ENCODE data around the gene INPP5D. TPM values are rescaled to one million over a fixed set of nuclear protein-coding genes. Genes with fewer than 3 reads are reported as not detected.

Gene INPP5D
- total and polyA plus RNA-seq, 7 donors = 1.2 to 4.2 (median 2.8) TPM

GRCh38 chr2:233163486-233164103 lies 103.5 kb downstream of the INPP5D start:
- H3K4me1 ChIP-seq = no peaks in the 10 kb centered on the region
- intact Hi-C loops (cut with DNase I) = no loop called here
- no peaks in the 10 kb centered on the region for H3K36me3 ChIP-seq (ENCODE audit: insufficient read depth in 1 of 2, low read depth in 1 of 2)
- peaks cover 0 to under 1% (median 0%) of the 10 kb centered on the region in 3 donors for H3K27me3 ChIP-seq (ENCODE audit: insufficient read depth in 3 of 3, low read length in 2 of 3)
- ATAC-seq = no peak
- no peak overlapping the region for H3K4me3 ChIP-seq
- WGBS, 3 donors = 62 to 64% (median 62%) methylated on average over 18 of the region's 18 CpGs
- TF ChIP-seq, protein P1, sequence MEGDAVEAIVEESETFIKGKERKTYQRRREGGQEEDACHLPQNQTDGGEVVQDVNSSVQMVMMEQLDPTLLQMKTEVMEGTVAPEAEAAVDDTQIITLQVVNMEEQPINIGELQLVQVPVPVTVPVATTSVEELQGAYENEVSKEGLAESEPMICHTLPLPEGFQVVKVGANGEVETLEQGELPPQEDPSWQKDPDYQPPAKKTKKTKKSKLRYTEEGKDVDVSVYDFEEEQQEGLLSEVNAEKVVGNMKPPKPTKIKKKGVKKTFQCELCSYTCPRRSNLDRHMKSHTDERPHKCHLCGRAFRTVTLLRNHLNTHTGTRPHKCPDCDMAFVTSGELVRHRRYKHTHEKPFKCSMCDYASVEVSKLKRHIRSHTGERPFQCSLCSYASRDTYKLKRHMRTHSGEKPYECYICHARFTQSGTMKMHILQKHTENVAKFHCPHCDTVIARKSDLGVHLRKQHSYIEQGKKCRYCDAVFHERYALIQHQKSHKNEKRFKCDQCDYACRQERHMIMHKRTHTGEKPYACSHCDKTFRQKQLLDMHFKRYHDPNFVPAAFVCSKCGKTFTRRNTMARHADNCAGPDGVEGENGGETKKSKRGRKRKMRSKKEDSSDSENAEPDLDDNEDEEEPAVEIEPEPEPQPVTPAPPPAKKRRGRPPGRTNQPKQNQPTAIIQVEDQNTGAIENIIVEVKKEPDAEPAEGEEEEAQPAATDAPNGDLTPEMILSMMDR (IDR thresholded peaks at IDR 0.05) = no peak
- H3K9me3 ChIP-seq = no peaks in the 10 kb centered on the region
- no peak overlapping the region for H3K27ac ChIP-seq
- no peak for DNase-seq

- Histone ChIP-seq H3K27ac (no peak overlapping the region), H3K4me3 (no peak overlapping the region), H3K36me3 (ENCODE audit: insufficient read depth in 1 of 2, low read depth in 1 of 2) (no peaks in the 10 kb centered on the region), H3K4me1 (no peaks in the 10 kb centered on the region), H3K9me3 (no peaks in the 10 kb centered on the region), H3K27me3 (ENCODE audit: insufficient read depth in 3 of 3, low read length in 2 of 3) (no peaks in the 10 kb centered on the region)
- ATAC-seq (no peak), DNase-seq (no peak)
- WGBS, 3 donors = 69 to 75% (median 71%) methylated on average over 17 of the region's 17 CpGs
- TF ChIP-seq, protein P1 (IDR thresholded peaks at IDR 0.05) = no peak
- intact Hi-C loops (cut with DNase I) = no loop called here
Measured at GRCh38 chr2:233164128-233164635, 104.0 kb downstream of the INPP5D start.

DNA sequence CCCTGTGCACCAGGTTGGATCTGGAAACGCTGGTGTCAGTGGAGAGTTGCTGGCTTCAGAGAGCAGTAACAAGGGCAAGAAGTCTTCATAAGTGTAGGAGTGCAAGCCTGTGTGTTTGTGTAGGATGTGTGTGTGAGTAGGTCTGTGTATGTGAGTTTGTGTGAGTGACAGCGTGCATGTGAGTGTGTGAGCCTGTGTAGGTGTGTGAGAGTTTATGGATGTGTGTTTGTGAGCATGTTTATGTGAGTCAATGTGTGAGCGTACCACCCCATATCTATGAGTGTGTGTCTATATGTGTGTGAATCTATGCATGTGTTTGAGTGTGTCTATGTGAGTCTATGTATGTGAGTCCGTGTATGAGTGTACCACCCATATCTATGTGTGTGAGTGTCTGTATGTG lies 104.8 kb downstream of the INPP5D start:
- WGBS, 3 donors = 76 to 84% (median 79%) methylated on average over 4 of the region's 4 CpGs
- no peaks in the 10 kb centered on the region for H3K9me3 ChIP-seq
- DNase-seq (no peak), ATAC-seq (no peak)
- TF ChIP-seq, protein P1 (IDR thresholded peaks at IDR 0.05) = no peak
- no peaks in the 10 kb centered on the region for H3K36me3 ChIP-seq (ENCODE audit: insufficient read depth in 1 of 2, low read depth in 1 of 2)
- H3K27me3 ChIP-seq (ENCODE audit: insufficient read depth in 3 of 3, low read length in 2 of 3) = no peaks in the 10 kb centered on the region
- no peak overlapping the region for H3K4me3 ChIP-seq
- intact Hi-C loops (cut with DNase I) = no loop called here
- no peak overlapping the region for H3K27ac ChIP-seq
- H3K4me1 ChIP-seq = no peaks in the 10 kb centered on the region

DNA sequence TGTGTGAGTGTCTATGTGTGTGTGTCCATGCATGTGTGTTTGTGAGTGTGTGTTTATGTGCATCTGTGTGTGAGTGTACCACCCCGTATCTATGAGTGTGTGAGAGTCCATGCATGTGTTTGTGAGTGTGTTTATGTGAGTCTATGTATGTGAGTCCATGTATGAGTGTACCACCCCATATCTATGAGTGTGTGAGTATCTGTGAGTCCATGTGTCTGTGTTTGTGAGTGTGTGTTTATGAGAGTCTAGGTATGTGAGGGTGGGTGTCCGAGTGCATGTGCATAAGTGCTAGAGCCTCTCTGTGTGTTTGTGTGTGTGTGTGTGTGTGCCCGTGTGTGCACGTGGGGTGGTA lies 105.4 kb downstream of the INPP5D start:
- ATAC-seq (no peak), DNase-seq (no peak)
- Histone ChIP-seq H3K27ac (no peak overlapping the region), H3K9me3 (no peaks in the 10 kb centered on the region), H3K4me1 (no peaks in the 10 kb centered on the region), H3K27me3 (ENCODE audit: insufficient read depth in 3 of 3, low read length in 2 of 3) (no peaks in the 10 kb centered on the region), H3K4me3 (no peak overlapping the region), H3K36me3 (ENCODE audit: insufficient read depth in 1 of 2, low read depth in 1 of 2) (no peaks in the 10 kb centered on the region)
- WGBS, 3 donors = 79 to 94% (median 90%) methylated on average over 4 of the region's 4 CpGs
- TF ChIP-seq, protein P1 (IDR thresholded peaks at IDR 0.05) = no peak
- intact Hi-C loops (cut with DNase I) = no loop called here
